Measurements from ENCODE around the gene GSTM4.
A peak's percentile ranks its signal among the peaks of the same experiment; 100 is the strongest.
"Not testable (repeated sequence)": the region's sequence is repeated elsewhere in the genome, so short reads cannot be mapped to it uniquely, and the experiment has no call there.

GSTM4 gene

DNA sequence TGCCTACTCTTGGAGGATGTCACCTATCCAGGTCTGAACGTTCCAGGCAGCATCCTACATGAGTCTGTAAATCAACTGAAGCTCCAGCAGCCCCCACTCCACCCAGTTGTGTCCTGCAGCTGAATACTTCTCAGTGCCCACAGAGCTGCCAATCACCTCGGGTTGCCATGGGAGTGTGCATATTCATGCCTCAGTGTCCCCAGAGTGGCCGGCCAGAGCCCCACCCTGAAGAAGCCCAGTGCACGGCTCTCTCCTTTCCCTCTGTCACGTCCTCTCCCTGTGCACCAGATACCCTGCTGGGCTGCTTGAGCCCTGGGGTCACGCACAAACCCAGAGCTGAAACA is 16.1 kb upstream of the GSTM4 start:
- no peak for DNase-seq (ENCODE audit: low spot score)

DNA sequence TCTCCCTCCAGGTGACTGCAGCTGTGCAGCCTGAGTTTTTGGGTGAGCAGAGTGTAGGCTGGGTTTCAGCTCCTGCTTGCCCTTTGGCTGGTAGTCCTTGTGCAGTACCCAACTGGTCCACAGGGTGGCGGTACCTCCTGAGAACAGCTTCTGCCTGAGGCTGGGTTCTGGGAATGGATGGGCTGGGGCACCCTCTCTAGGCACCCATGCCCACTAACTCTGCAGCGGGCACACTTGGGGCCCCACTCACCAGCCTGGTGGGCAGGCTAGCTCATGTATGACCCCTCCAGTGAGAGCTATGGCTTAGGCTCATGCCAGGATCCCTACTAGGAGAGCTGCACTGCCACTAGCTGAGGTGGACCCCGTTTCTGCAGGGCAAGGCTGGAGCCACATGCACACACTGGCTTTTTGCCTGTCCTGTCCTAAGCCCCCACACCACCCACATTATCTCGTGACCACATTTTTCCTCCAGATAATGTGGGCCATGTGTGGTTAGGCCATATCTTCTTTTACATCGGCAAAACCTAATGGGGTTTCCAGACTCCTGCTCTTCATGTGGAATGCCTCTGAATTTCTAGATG is 15.5 kb upstream of the GSTM4 start:
- peak; percentile 30 for DNase-seq (ENCODE audit: low spot score)

GRCh38 chr1:109641078-109641740 is 14.7 kb upstream of the GSTM4 start:
- DNase-seq (ENCODE audit: low spot score) = no peak

DNA sequence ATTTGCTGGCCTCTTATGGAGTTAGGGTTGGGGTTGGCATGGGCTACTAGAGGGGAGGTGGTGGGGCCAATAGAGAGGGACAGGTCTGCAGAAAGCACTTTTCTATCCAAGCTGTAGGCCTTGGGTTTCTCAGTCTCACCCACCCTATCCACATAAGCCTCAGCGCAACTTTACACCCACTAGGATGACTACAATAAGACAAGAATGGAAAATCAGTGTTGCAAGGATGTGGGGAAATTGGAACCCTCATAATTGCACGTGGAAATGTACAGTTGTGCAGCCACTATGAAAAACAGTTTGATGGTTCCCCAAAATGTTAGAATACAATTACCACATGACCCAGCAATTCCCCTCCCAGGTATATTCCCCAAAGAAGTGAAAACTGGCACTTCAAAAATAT is 14.0 kb upstream of the GSTM4 start:
- no peak for DNase-seq (ENCODE audit: low spot score)

DNA sequence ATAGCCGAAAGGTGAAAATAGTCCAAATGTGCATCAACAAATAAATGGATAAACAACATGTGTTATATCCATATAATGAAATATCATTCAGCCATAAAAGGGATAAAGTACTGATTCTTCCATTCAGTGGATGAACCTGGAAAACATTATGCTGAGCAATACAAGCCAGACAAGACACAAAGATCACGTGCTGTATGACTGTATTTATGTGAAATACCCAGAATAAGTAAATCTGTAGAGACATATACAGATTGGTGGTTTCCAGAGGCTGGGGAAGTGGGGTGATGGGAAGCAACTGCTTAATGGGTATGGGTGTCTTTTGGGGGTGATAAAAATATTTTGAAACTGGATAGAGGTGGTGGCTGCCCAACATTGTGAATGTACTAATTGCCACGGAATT is 13.3 kb upstream of the GSTM4 start:
- no peak for DNase-seq (ENCODE audit: low spot score)

- DNase-seq (ENCODE audit: low spot score) = no peak
Measured at GRCh38 chr1:109643385-109644230, 12.3 kb upstream of the GSTM4 start.

GRCh38 chr1:109644670-109645069 is 11.2 kb upstream of the GSTM4 start:
- DNase-seq (ENCODE audit: low spot score) = peak; percentile 38

GRCh38 chr1:109649491-109649914 is 6.4 kb upstream of the GSTM4 start:
- DNase-seq (ENCODE audit: low spot score) = no peak

DNA sequence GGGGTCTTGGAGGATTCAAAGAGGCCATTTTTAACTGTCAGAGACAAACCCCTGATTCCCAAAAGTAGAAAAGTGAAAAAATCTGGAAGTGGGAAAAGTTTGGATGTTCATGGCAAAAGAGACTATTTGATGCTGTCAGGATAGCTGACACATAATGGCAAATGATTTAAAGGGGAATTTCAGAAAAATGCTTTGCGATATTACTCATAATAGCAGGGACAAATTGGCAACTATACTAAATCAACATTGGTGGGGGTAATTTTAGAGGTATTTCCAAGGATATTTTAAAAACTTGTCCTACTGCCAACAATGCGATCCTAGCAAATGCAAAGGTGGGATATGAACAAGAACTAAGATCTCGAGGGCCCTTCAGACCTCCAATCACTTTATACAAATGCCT is 5.3 kb upstream of the GSTM4 start:
- no peak for DNase-seq (ENCODE audit: low spot score)

DNA sequence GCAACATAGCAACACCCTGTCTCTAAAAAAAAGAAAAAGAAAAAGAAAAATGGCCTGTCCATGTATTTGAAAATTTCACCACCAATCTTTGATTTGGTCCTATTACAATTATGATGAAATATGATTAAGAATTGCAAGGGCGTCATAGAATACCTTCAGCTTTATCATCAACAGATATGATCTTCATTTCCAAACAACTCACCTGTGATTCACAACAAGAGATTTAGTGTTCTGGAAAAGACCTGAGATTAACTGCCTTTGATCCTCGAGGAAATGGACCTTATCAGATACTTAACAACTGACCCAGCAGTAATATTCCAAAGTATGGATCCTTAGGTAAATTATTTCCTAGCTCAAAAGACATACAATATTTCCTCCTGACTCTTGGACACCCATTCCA is 3.5 kb upstream of the GSTM4 start:
- no peak for DNase-seq (ENCODE audit: low spot score)

- no peak for DNase-seq (ENCODE audit: low spot score)
Measured at GRCh38 chr1:109653306-109653705, 2.6 kb upstream of the GSTM4 start.

DNA sequence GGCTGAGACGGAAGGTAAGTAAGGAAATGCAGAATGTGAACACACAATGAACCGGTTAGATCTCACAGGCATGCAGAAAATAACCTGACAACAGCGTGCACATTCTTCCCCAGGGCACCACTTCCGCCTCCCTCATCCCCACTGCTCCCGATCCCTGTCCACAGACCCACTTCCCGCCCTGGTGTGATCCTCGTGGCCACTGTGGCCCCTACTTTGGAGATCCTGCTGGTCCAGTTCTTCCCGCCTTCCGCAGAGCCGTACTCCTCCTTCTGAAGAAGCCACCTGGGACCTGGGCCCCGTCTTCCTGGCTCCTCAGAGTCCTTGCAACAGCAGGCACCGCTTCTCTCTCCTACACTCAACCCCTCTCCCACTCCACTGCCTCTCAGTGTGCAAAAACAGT is 1.4 kb upstream of the GSTM4 start:
- no peak for DNase-seq (ENCODE audit: low spot score)

- DNase-seq (ENCODE audit: low spot score) = no peak
Measured at GRCh38 chr1:109657395-109657794, 1.5 kb downstream of the GSTM4 start.

GRCh38 chr1:109657970-109658369 is 2.1 kb downstream of the GSTM4 start:
- no peak for DNase-seq (ENCODE audit: low spot score)

GRCh38 chr1:109658533-109659042 is 2.7 kb downstream of the GSTM4 start:
- DNase-seq (ENCODE audit: low spot score) = no peak

DNA sequence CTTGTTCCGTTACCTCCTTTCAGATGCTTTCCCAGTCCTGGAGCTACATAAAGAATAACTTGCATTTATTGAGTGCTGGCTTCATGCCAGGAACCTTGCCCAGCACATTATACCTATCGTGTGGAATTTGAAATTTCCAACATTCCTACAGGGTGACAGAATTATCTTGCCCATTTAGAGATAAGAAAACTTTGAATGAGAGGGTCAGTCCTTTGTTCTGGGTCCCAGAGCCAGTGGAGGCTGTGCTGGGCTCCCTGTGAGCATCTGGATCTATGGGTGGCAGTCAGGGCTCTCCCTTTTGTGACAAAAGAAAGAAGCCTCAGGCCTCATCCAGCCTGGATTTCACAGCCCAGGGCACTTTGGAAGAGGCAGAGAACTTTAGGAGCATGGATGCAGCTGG is 3.2 kb downstream of the GSTM4 start:
- DNase-seq (ENCODE audit: low spot score) = no peak

DNA sequence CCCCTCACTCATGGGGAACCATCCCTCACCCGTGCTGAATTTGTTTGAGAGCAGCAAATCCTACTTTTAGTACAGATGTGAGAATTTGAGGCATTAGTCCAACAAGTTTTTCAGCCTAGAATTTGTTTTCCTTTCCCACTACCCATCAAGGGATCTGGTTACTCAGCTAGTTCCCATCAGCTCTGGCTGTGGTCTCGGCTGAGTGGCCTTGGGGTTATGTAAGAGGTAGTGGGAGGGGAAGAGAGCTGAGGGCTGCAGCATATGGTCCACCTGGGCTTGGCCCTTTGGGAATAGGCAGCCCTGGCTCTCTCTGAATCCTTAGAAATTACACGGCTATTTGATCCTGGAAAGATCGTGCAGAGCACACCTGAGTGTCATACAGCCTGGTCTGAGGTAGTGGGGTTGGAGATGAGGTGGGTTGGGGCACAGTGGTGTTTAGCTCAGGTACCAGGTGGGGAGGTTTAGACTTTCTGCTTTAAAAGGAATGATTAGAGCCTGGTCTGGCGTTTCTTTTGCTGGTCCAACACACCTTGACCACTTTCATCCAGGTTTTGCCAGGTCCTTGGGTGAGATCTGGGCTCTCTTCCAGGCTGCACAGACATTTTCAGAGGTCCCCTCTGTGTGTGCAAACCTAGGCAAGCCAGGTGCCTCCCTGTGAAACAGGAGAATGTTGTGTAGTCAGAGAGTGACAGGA is 4.2 kb downstream of the GSTM4 start:
- DNase-seq (ENCODE audit: low spot score) = no peak

DNA sequence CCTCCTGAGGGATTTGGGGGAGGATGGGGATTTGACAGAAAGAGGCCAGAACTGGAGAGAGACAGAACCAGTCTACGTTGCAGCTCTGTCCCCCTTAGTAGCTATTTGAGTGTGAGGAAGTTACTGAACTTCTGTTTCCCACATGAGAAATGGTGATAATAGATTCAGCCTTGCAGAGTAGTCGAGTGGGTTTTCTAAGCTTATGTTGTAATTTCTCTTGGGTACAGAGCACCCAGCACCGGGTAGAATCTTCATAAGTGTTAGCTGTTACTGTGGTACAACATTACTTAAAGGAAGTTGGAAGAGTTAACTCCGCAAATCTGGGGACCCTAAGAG is 4.8 kb downstream of the GSTM4 start:
- DNase-seq (ENCODE audit: low spot score) = not testable (repeated sequence)

GRCh38 chr1:109661391-109661790 is 5.5 kb downstream of the GSTM4 start:
- DNase-seq (ENCODE audit: low spot score) = no peak

GRCh38 chr1:109664671-109665070 is 8.8 kb downstream of the GSTM4 start:
- DNase-seq (ENCODE audit: low spot score) = no peak

DNA sequence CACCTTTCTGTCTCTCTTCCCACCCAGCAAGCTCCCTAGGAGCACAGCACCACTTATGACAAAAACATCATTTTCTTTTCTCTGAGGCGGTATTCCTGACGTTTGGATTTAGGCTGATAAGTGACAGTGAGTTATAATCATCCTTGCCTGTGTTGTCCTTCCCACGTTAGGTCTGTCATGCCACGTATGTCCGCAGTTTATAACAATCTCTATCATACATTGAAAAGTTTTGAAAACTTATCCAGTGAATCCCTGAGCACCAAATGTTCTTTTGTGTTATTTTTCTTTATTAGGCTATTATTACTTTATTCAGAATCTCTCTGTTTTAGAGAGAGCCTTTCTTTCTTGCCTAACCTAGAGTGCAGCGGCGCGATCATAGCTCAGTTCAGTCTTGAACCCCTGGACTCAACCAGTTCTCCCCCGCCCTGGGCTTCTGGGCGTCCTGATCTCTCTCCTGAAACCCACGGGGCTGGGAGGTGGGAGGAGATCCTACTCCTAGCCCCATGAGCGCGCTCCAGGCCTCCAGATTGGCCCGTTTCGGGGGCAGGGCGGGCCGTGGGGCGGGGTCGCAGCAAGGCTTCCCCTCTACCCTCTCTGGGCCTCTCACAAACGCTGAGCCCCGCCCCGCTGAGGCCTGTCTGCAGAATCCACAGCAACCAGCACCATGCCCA is 11.7 kb downstream of the GSTM4 start, which contains the start of gene GSTM2:
Gene GSTM2, plus strand, starts transcription at position 606 of the 671 bp plus-strand sequence. Its CDS starts 59 bp downstream, at position 665.
- peak; percentile 31 for DNase-seq (ENCODE audit: low spot score)
